Measurements from ENCODE around the gene PRPSAP2. TPM values are rescaled to one million over a fixed set of nuclear protein-coding genes. Genes with fewer than 3 reads are reported as not detected.
A peak's percentile ranks its signal among the peaks of the same experiment; 100 is the strongest.

The PRPSAP2 gene
- polyA plus RNA-seq, 3 donors from 2014 or later = 29.7 to 39.8 (median 34.8) TPM

GRCh38 chr17:18933102-18934058 is 75.4 kb downstream of the PRPSAP2 start:
- DNase-seq = no peak
- no peaks in the 10 kb centered on the region for H3K27me3 Mint-ChIP-seq (ENCODE audit: low read depth in 3 of 3)

DNA sequence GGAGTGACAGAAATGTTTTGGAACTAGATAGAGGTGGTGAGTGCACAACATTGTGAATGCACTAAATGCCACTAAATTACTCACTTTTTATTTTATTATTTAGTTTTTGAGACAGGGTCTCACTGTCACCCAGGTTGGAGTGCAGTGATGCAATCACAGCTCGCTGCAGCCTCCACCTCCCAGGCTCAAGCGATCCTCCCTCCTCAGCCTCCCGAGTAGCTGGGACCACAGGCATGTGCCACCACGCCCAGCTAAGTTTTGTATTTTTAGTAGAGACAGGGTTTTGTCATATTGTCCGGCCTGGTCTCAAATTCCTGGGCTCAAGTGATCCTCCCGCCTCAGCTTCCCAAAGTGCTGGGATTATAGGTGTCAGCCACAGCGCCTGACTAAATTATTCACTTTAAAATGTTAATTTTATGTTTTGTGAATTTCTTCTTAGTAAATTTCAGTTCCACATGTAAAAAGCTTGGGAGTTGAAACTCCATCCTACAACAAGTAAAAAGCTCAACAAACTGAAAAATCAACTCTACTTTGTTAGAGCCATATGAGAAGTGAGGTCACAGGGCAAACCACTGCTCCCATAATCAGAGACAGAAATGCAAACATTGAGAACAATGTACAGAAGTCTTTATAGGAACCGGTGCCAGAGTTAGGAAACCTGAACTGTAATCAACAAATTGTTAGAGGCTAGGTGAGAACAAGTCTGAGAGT is 80.2 kb downstream of the PRPSAP2 start:
- H3K27me3 Mint-ChIP-seq (ENCODE audit: low read depth in 3 of 3) = peaks cover 0 to 7% (median 0%) of the 10 kb centered on the region in 3 donors
- H3K36me3 Mint-ChIP-seq = no peaks in the 10 kb centered on the region
- no peaks in the 10 kb centered on the region for H3K9me3 Mint-ChIP-seq
- DNase-seq = no peak
- H3K4me1 Mint-ChIP-seq = peaks cover 5 to 6% of the 10 kb centered on the region in 2 donors
- no peak overlapping the region for H3K4me3 Mint-ChIP-seq
- no peak overlapping the region for H3K27ac Mint-ChIP-seq

More at GRCh38 chr17:18933102-18934058, 75.4 kb downstream of the PRPSAP2 start:
- Mint-ChIP-seq H3K4me1 (peaks cover 17% of the 10 kb centered on the region in 2 donors), H3K4me3 (no peak overlapping the region), H3K9me3 (no peaks in the 10 kb centered on the region), H3K36me3 (peaks cover 8 to 23% (median 11%) of the 10 kb centered on the region in 3 donors), H3K27ac (peak overlapping the region in 3 of 6 donors; percentile 28 to 66 (median 61))

DNA sequence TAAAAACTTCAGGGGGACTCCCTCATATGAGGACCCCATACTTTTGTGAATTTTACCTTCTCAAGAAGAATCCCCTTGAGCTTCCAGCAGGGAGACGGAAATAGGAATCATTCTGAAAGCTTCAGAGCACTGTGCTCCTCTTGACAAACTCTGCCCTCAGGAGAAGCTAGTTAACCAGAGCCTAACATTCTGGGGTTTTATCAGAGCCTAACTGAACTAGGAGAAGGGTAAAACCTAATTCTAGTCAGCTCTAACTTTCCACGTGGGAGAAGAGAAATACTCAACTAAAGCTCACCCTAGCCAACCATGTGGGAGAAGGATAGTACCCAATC is 80.7 kb downstream of the PRPSAP2 start:
- peaks cover under 1% of the 10 kb centered on the region in 2 donors for H3K4me1 Mint-ChIP-seq
- DNase-seq = no peak
- no peak overlapping the region for H3K27ac Mint-ChIP-seq

DNA sequence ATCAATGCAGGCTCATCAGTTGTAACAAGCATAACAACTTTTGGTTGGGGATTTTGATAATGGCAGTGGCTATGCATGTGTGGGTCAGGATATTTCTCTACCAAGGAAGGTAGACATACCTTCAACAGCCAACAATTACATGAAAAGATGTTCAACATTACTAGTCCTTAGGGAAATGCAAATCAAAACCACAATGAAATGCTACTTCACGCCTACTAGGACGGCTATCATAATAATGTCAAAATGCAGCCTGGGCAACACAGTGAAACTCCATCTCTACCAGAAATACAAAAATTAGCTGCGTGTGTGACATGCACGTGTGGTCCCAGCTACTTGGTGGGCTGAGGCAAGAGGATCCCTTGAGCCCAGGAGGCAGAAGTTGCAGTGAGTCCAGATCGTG is 86.7 kb downstream of the PRPSAP2 start:
- no peak for DNase-seq
- no peak overlapping the region for H3K4me3 Mint-ChIP-seq
- H3K27me3 Mint-ChIP-seq (ENCODE audit: low read depth in 3 of 3) = peaks cover 0 to 10% (median 2%) of the 10 kb centered on the region in 3 donors
- H3K27ac Mint-ChIP-seq = no peak overlapping the region
- no peaks in the 10 kb centered on the region for H3K9me3 Mint-ChIP-seq
- no peaks in the 10 kb centered on the region for H3K36me3 Mint-ChIP-seq
- no peaks in the 10 kb centered on the region for H3K4me1 Mint-ChIP-seq

More for the DNA sequence above, 80.7 kb downstream of the PRPSAP2 start:
- Mint-ChIP-seq H3K4me3 (no peak overlapping the region), H3K9me3 (no peaks in the 10 kb centered on the region), H3K27me3 (ENCODE audit: low read depth in 3 of 3) (peaks cover 0 to 7% (median 0%) of the 10 kb centered on the region in 3 donors), H3K36me3 (no peaks in the 10 kb centered on the region)

- H3K4me3 Mint-ChIP-seq = no peak overlapping the region
Observed at GRCh38 chr17:18946536-18946935, 88.6 kb downstream of the PRPSAP2 start.

GRCh38 chr17:18947866-18948265 is 89.9 kb downstream of the PRPSAP2 start:
- Mint-ChIP-seq H3K9me3 (no peaks in the 10 kb centered on the region), H3K4me3 (no peak overlapping the region), H3K4me1 (no peaks in the 10 kb centered on the region), H3K27me3 (ENCODE audit: low read depth in 3 of 3) (peaks cover 3 to 8% (median 3%) of the 10 kb centered on the region in 3 donors), H3K36me3 (no peaks in the 10 kb centered on the region), H3K27ac (no peak overlapping the region)
- DNase-seq = no peak

More at GRCh38 chr17:18946536-18946935, 88.6 kb downstream of the PRPSAP2 start:
- H3K36me3 Mint-ChIP-seq = no peaks in the 10 kb centered on the region
- H3K27ac Mint-ChIP-seq = no peak overlapping the region
- peaks cover 3 to 7% (median 6%) of the 10 kb centered on the region in 3 donors for H3K27me3 Mint-ChIP-seq (ENCODE audit: low read depth in 3 of 3)
- H3K4me1 Mint-ChIP-seq = no peaks in the 10 kb centered on the region
- no peaks in the 10 kb centered on the region for H3K9me3 Mint-ChIP-seq
- no peak for DNase-seq

DNA sequence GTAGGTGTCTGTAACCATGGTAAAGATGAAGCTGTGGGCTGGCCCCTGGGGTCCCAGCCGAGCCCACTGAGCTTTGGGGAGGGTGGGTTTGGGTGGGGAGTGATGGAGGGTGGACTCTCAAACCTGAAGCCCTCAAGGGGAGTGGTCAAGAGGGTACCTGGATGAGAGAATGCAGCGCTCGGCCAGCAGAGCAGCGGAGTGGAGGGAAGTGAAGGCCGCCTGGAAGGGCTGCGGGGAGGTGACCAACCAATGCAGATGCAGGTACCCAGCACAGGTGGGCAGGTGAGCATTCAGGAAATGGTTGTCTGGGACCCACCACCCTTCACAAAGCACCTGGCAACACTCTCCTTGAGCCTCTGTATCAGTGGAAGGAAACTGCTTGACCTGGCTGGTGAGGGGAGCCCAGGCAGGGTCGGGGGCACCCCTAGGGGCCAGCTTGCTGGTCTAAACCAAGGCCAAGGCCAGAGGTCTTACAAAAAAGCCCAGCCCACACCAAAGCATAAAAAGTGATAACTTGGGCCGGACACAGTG is 90.6 kb downstream of the PRPSAP2 start:
- Mint-ChIP-seq H3K4me3 (no peak overlapping the region), H3K36me3 (no peaks in the 10 kb centered on the region), H3K27me3 (ENCODE audit: low read depth in 3 of 3) (peaks cover 3 to 11% (median 3%) of the 10 kb centered on the region in 3 donors), H3K9me3 (no peaks in the 10 kb centered on the region), H3K27ac (no peak overlapping the region), H3K4me1 (no peaks in the 10 kb centered on the region)
- DNase-seq = no peak

DNA sequence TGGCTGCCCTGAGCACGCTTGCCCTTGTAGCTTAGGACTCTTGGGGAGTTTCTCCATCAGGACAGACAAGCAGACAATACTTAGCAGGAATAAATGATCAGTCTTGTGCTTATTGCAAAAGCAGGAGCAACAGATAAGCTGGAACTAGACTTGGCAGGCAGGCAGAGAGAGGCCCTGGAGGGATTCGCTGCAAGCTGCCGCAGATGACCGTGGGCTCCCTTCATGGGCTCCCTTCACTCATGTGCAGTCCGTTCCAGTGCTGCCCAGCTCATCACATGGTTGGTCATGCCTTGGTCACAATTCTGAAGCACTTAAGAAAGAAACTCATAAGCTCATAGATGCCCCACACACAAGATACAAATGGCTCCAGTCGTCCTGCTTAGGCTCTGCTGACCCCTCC is 91.6 kb downstream of the PRPSAP2 start:
- H3K4me1 Mint-ChIP-seq = no peaks in the 10 kb centered on the region
- H3K27me3 Mint-ChIP-seq (ENCODE audit: low read depth in 3 of 3) = peaks cover 3 to 11% (median 8%) of the 10 kb centered on the region in 3 donors
- H3K27ac Mint-ChIP-seq = no peak overlapping the region
- no peaks in the 10 kb centered on the region for H3K9me3 Mint-ChIP-seq
- no peaks in the 10 kb centered on the region for H3K36me3 Mint-ChIP-seq
- H3K4me3 Mint-ChIP-seq = no peak overlapping the region
- DNase-seq = no peak

DNA sequence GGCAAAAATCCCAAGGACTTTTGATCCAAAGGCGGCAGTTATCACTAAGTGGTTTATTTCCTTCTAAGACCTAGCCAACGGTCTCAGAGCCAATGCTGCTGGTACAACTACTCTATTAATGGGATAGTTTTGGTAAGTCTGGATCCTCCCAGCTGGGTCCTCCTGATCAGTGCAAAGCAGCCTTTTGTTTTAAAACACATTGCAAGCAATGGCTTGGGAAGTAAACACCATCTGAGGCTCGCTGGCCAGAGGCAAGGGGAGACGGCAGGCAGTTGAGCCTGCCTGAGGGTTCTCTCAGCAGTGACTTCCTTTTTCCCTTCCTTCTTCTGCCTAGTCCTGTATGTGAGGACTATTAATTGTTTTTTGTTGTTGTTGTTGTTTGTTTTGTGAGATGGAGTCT is 92.4 kb downstream of the PRPSAP2 start:
- H3K4me1 Mint-ChIP-seq = peaks cover 3 to 4% of the 10 kb centered on the region in 2 donors
- no peak overlapping the region for H3K27ac Mint-ChIP-seq
- H3K4me3 Mint-ChIP-seq = no peak overlapping the region

DNA sequence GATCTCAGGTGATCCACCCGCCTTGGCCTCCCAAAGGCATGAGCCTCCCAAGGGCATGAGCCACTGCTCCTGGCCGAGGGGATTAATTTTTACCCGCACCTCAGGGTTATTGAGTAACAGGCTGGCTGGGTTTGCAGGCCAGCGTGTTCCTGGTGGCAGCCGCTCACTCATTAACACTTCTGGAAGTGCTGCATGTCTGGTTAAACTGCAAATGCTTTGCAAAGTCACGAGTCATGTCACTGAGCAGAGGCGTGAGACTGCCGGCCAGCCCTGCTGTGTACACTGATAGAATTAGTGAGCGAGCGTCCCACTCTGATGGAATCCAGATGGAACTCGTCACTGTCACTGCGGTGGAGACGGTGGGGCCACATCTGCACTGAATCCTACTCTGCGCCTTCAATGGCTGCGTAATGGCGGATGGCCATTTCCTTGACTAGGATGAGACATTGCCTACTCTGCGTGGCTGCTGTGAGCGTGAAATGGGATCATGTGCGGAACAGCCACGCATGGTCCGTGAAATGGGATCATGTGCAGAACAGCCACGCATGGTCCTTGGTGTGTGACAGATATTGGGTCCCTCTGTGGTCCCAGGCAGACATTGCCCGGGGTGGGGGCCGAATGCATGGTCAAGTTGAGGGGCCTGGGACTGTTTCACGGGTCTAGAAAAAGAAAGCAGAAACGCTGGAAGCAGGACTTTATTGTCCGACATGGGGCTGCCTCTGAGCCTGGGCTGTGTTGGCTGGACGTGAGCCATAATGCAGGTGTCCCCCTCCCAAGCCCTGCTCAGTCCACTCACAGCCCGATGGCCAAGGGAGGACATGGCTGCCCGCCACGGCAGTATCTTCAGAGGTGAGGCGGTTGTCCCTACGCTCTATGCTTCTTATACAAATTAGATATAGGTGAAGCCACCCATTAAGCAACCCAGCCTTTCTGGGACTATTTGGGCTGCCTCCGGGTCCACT is 93.3 kb downstream of the PRPSAP2 start:
- peaks cover 2 to 11% (median 8%) of the 10 kb centered on the region in 3 donors for H3K27me3 Mint-ChIP-seq (ENCODE audit: low read depth in 3 of 3)
- peaks cover 8% of the 10 kb centered on the region in 2 donors for H3K4me1 Mint-ChIP-seq
- no peaks in the 10 kb centered on the region for H3K9me3 Mint-ChIP-seq
- DNase-seq = no peak
- no peak overlapping the region for H3K27ac Mint-ChIP-seq
- no peaks in the 10 kb centered on the region for H3K36me3 Mint-ChIP-seq
- no peak overlapping the region for H3K4me3 Mint-ChIP-seq

More for the DNA sequence above, 92.4 kb downstream of the PRPSAP2 start:
- Mint-ChIP-seq H3K36me3 (no peaks in the 10 kb centered on the region), H3K9me3 (no peaks in the 10 kb centered on the region), H3K27me3 (ENCODE audit: low read depth in 3 of 3) (peaks cover 3 to 11% (median 8%) of the 10 kb centered on the region in 3 donors)
- no peak for DNase-seq

GRCh38 chr17:18951941-18952842 is 94.3 kb downstream of the PRPSAP2 start, which contains the start of gene SLC5A10:
Gene SLC5A10, plus strand, starts transcription at chr17:18952165. Its CDS starts 41 bp downstream, at chr17:18952206.
- Mint-ChIP-seq H3K27ac (no peak within 1 kb of the TSS), H3K4me3 (no peak within 1 kb of the TSS), H3K36me3 (no peaks in the 10 kb centered on the region), H3K4me1 (peaks cover 8% of the 10 kb centered on the region in 2 donors), H3K27me3 (ENCODE audit: low read depth in 3 of 3) (peaks cover 2 to 11% (median 8%) of the 10 kb centered on the region in 3 donors), H3K9me3 (no peaks in the 10 kb centered on the region)
- DNase-seq = no peak

- Mint-ChIP-seq H3K36me3 (no peaks in the 10 kb centered on the region), H3K9me3 (no peaks in the 10 kb centered on the region), H3K4me1 (peaks cover 8% of the 10 kb centered on the region in 2 donors), H3K4me3 (no peak overlapping the region), H3K27ac (no peak overlapping the region), H3K27me3 (ENCODE audit: low read depth in 3 of 3) (peaks cover 2 to 10% (median 8%) of the 10 kb centered on the region in 3 donors)
- DNase-seq = no peak
Observed at GRCh38 chr17:18953231-18953728, 95.3 kb downstream of the PRPSAP2 start.

Measured in immature natural killer cell (primary cell).